ENCODE data around the gene BRCC3. TPM values are rescaled to one million over a fixed set of nuclear protein-coding genes. Genes with fewer than 3 reads are reported as not detected.

Gene BRCC3
- total RNA-seq, 1 donor from 2014 or later = 29.8 TPM

GRCh38 chrX:155148724-155149537 lies 77.6 kb downstream of the BRCC3 start:
- Mint-ChIP-seq H3K27me3 (no peaks in the 10 kb centered on the region), H3K4me3 (no peak overlapping the region), H3K9me3 (no peaks in the 10 kb centered on the region), H3K36me3 (no peaks in the 10 kb centered on the region), H3K27ac (no peak overlapping the region), H3K4me1 (ENCODE audit: unreplicated experiment) (no peaks in the 10 kb centered on the region)
- TF ChIP-seq CTCF (conservative IDR thresholded peaks at IDR 0.05) = peak; percentile 68
- DNase-seq (ENCODE audit: extremely low spot score, unreplicated experiment) = no peak

GRCh38 chrX:155169881-155170280 lies 98.6 kb downstream of the BRCC3 start:
- Mint-ChIP-seq H3K27me3 (no peaks in the 10 kb centered on the region), H3K36me3 (no peaks in the 10 kb centered on the region), H3K4me3 (no peak overlapping the region), H3K9me3 (no peaks in the 10 kb centered on the region), H3K4me1 (ENCODE audit: unreplicated experiment) (no peaks in the 10 kb centered on the region), H3K27ac (no peak overlapping the region)
- no peak for TF ChIP-seq CTCF (conservative IDR thresholded peaks at IDR 0.05)
- DNase-seq (ENCODE audit: extremely low spot score, unreplicated experiment) = no peak

Other genes starting within 250 kb of the BRCC3 start
- not detected in 2 replicates for gene SMIM9, start 236.8 kb upstream of the BRCC3 start, total RNA-seq (ENCODE audit: low replicate concordance)
- 16.1 and 20.7 TPM in 2 replicates for gene F8A1, start 185.2 kb upstream of the BRCC3 start, total RNA-seq (ENCODE audit: low replicate concordance)
- gene F8, start 48.8 kb upstream of the BRCC3 start, total RNA-seq (ENCODE audit: low replicate concordance) = 1.1 and 1.3 TPM in 2 replicates
- gene FUNDC2, start 44.7 kb upstream of the BRCC3 start, total RNA-seq (ENCODE audit: low replicate concordance) = 65.0 and 76.5 TPM in 2 replicates
- gene CMC4, start 372 bp upstream of the BRCC3 start, total RNA-seq (ENCODE audit: low replicate concordance) = 5.7 and 7.1 TPM in 2 replicates
- gene MTCP1, start 372 bp upstream of the BRCC3 start, total RNA-seq (ENCODE audit: low replicate concordance) = 10.2 and 19.0 TPM in 2 replicates
- 37.8 and 52.3 TPM in 2 replicates for gene VBP1, start 145.0 kb downstream of the BRCC3 start, total RNA-seq (ENCODE audit: low replicate concordance)
- gene RAB39B, start 193.0 kb downstream of the BRCC3 start, total RNA-seq (ENCODE audit: low replicate concordance) = 2.5 and 4.0 TPM in 2 replicates

All from type B pancreatic cell (in vitro differentiated cells).